GM21423 (cell line): ENCODE results near the gene KIF22.
"Not testable (repeated sequence)": the region's sequence is repeated elsewhere in the genome, so short reads cannot be mapped to it uniquely, and the experiment has no call there.

Source experiments
- ATAC-seq: cut with Tn5 transposase; IDR thresholded peaks from one replicate; pipeline ENCODE4 v1.9.1; 2021; ENCODE audit warnings: mild to moderate bottlenecking, moderate library complexity; ENCODE audit not compliant: unreplicated experiment

The KIF22 gene

GRCh38 chr16:29812754-29813643 lies 22.4 kb downstream of the KIF22 start:
- no peak for ATAC-seq

- no peak for ATAC-seq
Observed at GRCh38 chr16:29813644-29814562, 23.4 kb downstream of the KIF22 start.

DNA sequence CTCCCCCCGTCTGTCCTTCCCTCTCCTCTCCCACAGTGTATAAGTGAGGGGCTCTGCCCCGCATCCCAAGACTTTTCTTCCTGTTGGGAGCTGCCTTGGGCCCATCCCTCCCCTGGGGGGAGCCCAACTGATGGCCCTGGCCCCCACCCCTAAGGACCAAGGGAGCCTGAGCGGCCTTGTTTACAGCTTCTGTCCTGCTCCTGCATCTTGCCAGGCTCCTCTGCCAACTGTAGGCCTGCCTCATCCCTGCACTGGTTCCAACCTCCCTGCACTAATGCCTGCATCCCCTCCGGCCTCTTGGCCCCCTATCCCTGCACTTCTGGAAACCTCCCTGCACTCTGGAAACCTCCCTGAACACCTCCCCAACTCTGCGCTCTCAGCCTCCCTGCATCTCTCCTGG lies 24.0 kb downstream of the KIF22 start:
- ATAC-seq: no peak

DNA sequence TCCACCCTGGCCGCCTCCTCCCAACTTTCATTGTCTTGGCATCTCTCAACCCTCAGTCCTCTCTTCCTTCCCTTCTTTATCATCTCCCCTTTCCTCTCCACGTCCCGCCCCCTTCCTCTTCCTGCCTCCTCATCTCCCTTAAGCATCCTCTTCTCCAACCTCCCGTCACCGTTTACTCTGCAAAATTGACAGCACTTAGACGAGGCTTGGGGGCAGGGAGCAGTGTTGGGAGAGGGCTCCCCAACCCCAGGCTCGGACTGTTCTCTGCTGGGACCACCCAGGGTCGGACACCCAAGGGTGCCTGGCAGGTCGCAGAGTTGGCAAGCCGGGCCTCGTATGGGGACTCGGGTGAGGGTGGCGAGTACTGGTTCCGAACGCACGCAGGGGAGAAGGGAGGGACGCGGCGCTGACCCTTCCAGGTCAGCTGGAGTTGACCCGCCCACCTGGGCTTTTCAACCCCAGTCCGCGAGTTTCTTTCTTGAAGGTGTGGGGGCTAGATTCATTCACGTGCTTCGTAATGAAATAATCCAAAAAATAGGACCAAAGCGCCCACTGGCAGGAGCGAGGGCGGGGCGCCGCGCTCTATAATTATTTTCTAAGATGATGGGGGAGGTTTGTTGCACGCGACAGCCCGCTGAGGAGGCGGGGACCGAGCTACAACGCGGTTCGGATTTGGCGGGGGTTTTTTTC lies 24.6 kb downstream of the KIF22 start:
- no peak for ATAC-seq

- peak; percentile 58 for ATAC-seq
Observed at GRCh38 chr16:29815793-29816693, 25.5 kb downstream of the KIF22 start, which contains the start of gene PAGR1. PAGR1 (plus strand) TSS chr16:29816152; CDS start chr16:29816526, 374 bp downstream.

DNA sequence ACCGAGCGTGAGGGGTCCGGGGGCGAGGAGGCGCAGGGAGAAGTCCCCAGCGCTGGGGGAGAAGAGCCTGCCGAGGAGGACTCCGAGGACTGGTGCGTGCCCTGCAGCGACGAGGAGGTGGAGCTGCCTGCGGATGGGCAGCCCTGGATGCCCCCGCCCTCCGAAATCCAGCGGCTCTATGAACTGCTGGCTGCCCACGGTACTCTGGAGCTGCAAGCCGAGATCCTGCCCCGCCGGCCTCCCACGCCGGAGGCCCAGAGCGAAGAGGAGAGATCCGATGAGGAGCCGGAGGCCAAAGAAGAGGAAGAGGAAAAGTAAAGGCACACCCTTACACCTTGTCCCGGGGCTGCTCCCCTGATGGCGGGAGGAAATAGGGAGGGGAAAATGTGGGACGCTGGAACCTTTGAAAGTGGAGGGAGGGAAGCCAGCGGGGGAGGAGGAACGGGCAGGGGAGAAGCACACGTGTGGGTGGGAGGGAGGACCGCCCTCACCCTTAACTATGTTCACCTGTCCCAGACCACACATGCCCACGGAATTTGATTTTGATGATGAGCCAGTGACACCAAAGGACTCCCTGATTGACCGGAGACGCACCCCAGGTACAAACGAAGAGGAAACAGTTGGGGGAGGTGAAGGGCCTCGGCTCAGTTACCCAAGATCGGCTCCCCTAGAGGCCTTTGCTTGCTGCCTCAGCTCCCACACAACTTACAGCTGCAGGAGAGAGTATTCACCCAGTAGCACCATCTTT lies 26.3 kb downstream of the KIF22 start:
- ATAC-seq: peak; percentile 3

- ATAC-seq: no peak
Observed at GRCh38 chr16:29818082-29818481, 27.5 kb downstream of the KIF22 start.

DNA sequence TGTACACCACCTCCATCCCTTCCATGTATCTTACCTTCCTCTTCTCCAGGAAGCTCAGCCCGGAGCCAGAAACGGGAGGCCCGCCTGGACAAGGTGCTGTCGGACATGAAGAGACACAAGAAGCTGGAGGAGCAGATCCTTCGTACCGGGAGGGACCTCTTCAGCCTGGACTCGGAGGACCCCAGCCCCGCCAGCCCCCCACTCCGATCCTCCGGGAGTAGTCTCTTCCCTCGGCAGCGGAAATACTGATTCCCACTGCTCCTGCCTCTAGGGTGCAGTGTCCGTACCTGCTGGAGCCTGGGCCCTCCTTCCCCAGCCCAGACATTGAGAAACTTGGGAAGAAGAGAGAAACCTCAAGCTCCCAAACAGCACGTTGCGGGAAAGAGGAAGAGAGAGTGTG lies 29.0 kb downstream of the KIF22 start:
- no peak for ATAC-seq

DNA sequence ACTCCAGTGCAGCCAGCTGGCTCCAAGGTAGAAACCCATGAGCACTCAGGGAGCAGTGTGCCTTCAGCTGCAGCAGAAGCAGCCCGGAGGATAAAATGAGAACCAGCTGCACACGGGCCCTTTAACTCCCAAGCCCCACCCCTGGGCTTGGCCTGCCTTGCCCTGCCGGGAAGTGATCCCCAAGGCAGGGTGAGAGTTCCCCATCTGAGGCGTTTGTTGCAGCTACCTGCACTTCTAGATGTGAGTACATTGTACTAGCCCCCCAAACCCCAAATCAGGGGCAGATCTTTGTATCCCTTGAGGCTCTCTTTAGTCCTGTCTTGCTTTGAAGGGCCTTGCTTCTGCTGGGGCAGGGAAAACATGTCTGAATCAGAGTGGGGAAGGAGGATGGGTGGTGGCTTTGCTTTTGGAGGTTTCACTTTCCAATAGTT lies 29.7 kb downstream of the KIF22 start, which contains the start of gene MVP:
Gene MVP, plus strand, starts transcription at position 192 of the 431 bp plus-strand sequence. CDS start 10,088 bp downstream, outside the sequence.
- no peak for ATAC-seq

DNA sequence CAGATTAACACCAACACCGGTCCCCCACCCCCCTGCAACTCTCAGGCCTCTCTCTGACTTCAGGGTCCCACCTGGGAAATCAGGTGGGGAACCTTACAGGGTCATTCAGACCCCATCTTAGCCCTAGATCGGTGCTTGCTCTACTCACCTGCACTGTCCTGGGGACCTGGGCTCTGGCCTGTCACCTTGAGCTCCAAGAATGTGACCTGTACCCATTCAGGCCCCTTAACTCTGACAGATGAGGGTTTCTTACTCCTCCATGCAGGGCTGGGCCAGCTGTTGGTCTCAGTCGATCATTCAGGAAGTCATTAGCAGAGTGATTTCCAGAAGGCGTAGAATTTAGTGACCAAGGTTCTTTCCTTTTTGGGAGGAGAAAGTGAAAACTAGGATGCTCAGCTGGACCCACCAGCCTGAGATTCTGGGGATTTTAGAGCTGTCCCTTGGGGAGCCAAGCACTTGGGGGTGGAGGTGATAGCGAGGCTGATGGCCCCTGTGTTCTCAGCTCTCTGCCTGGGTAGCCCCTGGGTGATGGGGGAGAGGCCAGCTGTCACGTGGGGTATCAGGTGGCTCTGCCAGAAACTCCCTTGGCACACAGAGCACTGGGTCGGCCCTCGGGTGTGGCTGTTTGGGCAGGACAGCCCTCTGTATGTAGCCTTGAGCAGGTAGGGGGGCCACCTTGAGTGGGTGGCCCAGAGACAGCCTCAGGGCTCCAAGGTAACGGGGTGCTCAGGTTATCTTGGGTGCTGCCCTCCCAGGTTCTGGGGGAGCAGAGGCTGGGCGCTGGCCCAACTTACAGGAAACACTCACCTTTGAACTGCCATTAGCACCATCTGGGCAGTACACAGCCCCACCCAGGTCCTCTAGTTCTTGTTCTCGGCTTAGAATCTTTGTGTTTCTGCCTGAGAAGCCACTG lies 30.4 kb downstream of the KIF22 start:
- ATAC-seq: peak; percentile 46

DNA sequence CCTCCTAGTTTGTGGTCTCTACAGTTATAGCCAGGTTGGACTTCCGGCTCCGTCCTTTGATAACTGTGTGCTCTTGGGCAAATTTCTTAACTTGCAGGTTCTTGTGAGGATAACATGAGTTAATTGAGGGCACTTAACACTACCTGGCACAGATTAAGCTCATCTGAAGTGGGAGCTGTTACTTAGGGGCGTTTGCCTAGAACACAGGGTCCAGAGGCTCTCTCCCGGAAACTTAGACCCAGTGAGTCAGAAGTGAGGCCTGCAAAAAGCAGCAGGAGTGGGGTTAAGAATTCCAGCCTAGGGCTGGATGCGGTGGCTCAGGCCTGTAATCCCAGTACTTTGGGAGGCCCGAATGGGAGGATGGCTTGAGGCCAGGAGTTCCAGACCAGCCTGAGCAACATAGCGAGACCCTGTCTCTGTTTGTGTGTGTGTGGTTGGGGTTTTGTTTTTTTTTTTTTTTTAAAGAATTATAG lies 31.1 kb downstream of the KIF22 start:
- ATAC-seq: no peak

- no peak for ATAC-seq
Observed at GRCh38 chr16:29824589-29825144, 34.1 kb downstream of the KIF22 start.

GRCh38 chr16:29825145-29826044 lies 34.8 kb downstream of the KIF22 start:
- ATAC-seq: no peak

DNA sequence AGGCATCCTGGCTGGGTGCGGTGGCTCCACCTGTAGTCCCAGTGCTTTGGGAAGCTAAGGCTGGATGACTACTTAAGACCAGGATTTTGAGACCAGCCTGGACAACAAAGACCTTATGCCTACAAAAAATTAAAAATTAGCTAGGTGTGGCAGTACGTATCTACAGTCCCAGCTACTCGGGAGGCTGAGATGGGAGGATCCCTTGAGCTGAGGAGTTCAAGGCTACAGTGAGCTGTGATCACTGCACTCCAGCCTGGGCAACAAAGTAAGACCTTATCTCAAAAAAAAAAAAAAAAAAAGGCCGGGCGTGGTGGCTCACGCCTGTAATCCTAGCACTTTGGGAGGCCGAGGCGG lies 35.8 kb downstream of the KIF22 start:
- ATAC-seq: no peak

GRCh38 chr16:29830774-29831173 lies 40.2 kb downstream of the KIF22 start:
- no peak for ATAC-seq

- ATAC-seq: no peak
Observed at GRCh38 chr16:29831490-29831889, 40.9 kb downstream of the KIF22 start.

DNA sequence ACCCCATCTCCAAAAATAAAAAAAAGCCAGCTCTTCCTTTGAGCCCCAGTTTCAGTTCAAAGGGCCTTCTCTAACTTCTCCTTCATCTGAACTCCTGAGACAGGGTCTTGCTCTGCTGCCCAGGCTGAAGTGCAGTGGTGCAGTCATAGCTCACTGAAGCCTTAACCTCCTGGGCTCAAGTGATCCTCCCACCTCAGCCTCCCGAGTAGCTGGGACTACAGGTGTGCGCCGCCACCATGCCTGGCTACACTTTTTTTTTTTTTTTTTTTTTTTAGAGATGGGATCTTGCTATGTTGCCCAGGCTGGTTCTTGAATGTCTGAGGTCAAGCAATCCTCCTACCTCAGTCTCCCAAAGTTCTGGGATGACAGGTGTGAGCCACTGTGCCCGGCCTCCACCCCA lies 42.7 kb downstream of the KIF22 start:
- ATAC-seq: not testable (repeated sequence)
